Measurements from ENCODE around the gene MTERF4.

Gene MTERF4

DNA sequence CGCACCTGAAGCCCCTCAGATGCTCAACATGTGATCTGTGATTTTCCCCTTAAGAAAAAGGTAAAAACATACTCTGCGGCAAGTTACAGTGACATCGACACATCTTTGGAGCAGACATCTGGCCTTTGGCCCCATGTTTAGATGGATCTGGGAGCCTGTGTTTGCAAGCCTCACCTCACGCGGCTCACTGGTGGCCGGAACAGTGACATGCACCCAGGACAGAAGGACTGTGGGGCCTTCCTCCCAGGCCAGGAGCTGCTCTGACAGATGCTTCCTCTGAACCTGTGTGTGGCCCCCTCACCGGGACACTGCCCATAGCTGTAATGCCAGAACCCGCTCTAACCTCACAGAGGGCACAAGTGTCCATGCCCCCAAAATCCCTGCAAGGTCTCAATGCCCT, 34.1 kb upstream of the MTERF4 start:
- intact Hi-C loops (cut with DNase I): no loop called here
- DNase-seq: peak in 1 of 10 donors; percentile 69

DNA sequence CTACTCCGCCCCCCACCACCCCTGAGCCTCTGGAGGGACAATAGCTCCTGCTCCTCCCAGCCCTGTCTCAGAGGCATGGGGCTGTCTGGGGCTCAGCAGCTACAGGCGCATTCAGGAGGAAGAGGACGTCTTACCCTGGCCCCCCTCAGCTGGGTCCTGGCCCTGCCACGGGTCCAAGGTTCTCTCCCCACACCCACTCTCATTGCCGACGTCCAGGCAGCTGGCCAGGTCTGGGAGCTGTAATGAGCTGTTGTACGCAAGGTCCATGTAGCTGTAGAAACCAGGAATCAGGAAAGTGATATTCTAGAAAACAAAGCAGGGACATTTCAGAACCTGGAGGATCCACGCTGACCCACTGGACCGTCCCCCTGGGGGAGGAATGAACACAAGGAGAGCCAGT, 33.6 kb upstream of the MTERF4 start:
- peak in 2 of 10 donors; percentile 25 to 51 for DNase-seq
- intact Hi-C loops (cut with DNase I): no loop called here

DNA sequence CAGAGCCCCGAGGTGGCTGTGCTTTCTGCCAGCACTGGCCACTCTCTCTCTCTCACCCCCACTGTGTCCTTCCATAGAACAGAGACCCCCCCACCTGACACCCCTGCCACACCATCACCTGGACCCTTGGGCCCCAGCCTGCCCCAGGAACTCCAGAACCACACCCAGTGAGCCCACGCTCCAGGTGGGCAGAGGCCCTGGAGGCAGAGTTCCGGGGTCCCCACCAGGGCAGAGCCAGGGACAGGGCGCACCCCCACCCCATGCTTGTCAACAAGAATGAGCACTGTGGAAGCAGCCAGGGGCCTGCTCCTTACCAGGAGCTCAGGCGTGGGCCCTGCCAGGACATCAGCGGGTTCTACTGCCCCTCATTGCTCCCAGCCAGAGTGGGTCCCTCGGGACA, 32.6 kb upstream of the MTERF4 start:
- DNase-seq: peak in 1 of 10 donors; percentile 46
- intact Hi-C loops (cut with DNase I): no loop called here

DNA sequence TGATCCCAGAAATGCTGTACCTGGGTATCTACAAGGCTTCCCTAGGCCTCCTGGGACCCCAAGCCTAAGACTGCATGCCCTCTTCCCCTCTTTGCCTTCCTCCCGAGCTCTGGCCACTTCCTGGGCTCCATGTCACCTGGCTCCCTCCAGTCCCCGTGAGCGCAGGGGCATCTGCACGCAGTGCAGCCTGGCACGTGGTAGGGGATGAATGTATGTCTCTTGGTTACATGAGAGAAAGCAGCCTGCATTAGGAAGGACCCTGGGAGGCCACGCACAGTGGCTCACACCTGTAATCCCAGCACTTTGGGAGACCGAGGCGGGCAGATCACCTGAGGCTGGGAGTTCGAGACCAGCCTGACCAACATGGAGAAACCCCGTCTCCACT, 31.3 kb upstream of the MTERF4 start:
- peak in 2 of 10 donors; percentile 30 to 63 for DNase-seq
- intact Hi-C loops (cut with DNase I): no loop called here

DNA sequence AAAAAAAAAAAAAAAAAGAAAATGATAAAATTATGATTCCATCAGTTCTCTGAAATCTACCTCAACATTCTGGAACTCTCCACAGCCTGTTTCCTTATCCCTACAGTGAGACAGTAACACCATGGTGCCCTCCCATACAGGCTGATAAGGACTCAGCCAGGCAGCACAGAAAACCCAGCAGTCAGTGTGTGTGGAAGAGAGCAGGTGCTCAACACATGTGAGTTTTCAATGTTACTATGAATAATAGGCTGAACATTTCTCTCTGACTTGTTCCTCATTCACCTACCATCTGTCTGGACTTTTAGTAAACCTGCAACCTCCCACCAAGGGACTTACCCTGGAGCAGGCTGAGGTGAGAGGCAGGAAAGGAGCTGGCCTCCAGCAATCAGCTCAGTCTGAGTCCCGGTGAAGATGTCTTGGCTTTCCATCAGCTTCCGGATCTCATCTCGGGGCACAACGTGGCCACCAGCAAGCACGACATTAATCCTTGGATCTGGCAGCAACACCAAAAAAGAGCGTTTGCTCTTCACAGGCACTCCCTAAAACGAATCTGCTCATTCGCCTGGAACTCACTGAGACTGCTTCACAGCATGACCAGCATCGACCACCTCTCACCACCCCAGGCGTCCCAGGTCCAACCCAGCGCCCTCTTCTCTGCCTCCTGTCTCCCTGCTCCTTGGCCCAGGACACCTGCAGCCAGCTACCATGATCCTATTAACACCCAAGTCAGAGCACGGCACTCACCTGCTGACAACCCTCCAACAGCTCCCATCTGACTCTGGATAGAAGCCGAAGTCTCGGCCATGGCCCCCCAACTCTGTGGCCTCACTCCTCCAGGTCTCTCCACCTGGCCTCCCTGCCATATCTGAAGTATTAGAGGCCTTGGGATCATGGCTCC, 30.7 kb upstream of the MTERF4 start:
- intact Hi-C loops (cut with DNase I): no loop called here
- peak in 2 of 10 donors; percentile 43 to 63 for DNase-seq

- intact Hi-C loops (cut with DNase I): no loop called here
- peak in 1 of 10 donors; percentile 36 for DNase-seq
These were observed 29.4 kb upstream of the MTERF4 start for GRCh38 chr2:241131531-241131930.

DNA sequence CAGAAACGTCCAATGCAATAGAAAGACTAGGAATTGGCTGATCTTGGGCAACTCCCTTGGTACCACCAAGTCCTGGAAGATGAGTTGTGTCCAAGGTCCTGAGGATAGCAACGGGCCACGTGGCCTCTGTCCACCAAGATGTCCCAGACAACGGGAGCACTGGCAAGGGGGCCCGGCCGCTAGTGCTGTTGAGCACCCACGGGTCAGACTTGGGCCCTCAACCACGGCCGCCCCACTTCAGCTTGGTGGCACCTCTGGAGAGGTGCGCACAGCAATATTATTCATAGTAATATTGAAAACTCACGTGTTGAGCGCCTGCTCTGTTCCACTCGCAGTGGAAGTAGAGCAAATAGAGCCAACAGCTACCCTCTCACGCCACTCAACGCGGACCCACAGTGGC, 28.2 kb upstream of the MTERF4 start:
- intact Hi-C loops (cut with DNase I): no loop called here
- DNase-seq: peak in 3 of 10 donors; percentile 28 to 77 (median 68)

GRCh38 chr2:241129086-241129871, 27.2 kb upstream of the MTERF4 start:
- peak in 2 of 10 donors; percentile 35 to 59 for DNase-seq
- intact Hi-C loops (cut with DNase I): no loop called here

GRCh38 chr2:241128266-241128665, 26.2 kb upstream of the MTERF4 start:
- DNase-seq: peak in 2 of 10 donors; percentile 17 to 55
- intact Hi-C loops (cut with DNase I): no loop called here

- peak in 2 of 10 donors; percentile 44 to 71 for DNase-seq
- intact Hi-C loops (cut with DNase I): no loop called here
These were observed 24.7 kb upstream of the MTERF4 start for GRCh38 chr2:241126771-241127202.

GRCh38 chr2:241126201-241126611, 24.1 kb upstream of the MTERF4 start:
- intact Hi-C loops (cut with DNase I): no loop called here
- DNase-seq: peak in 3 of 10 donors; percentile 54 to 71 (median 68)

- DNase-seq: peak in 3 of 10 donors; percentile 39 to 85 (median 54)
- intact Hi-C loops (cut with DNase I): no loop called here
These were observed 23.5 kb upstream of the MTERF4 start for GRCh38 chr2:241125626-241126025.

DNA sequence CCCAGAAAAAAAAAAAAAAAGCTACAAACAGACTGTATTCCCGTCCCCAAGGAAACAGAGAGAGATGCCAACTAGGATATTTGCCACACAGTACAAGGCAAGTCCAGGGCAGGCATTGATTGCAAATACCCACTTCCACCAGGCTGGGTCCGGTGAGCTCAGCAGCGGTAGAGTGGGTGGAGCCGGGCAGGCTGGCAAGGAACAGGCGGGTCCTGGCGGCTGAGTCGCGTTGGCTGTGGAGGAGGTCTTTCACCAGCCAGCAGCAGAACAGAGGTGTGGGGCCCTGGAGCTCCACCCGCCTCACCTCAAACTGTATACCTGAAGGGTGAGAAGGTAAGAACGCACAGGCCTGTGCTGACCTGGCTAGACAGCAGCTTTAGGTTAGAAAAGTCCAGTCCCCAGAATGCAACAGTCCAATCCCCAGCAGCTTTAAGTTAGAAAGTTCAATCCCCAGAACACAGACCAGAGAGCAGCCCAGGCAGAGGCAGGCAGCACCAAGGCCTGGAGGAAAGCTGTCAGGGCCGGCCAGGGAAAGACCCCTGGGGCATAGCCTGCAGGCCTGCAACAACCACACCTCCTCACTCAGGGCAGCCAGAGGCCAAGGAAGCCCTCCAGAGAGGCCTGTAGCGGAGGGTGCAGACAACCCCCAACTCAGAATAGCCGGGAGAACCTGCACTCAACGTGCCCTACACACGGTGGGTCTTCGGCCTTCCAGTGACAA, 21.9 kb upstream of the MTERF4 start:
- DNase-seq: peak in 8 of 10 donors; percentile 34 to 91 (median 54)
- intact Hi-C loops (cut with DNase I): no loop called here

DNA sequence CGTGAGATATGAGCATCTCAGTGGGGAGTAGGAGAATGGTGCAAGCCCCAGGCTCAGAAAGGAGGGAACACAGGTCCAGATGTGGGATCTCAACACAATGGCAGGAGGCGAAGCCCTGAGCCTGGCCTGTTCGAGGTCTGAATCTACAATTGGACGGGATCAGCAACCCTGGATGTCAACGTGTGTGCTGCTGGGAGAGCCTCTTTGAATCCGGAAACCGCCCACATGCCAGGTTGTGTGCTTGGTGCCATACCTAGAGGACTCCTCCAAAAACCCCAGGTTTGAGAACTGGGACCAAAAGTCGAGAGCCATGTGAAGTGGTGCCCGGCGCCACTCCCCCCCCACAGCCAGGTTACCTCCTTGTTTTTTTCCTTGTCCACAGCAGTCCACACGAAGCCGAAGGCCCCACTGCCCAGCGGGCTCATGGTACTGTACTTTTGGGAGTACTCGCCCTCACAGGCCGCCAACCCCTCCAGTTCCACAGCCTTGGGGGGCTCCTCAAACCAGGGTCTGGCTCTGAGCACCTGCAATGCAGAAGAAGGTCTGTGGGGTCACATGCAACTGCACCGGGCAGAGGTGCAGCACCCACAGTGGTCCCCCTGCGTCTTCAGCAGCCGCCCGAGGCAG, 20.4 kb upstream of the MTERF4 start:
- DNase-seq: peak in 3 of 10 donors; percentile 50 to 81 (median 72)
- intact Hi-C loops (cut with DNase I): no loop called here

DNA sequence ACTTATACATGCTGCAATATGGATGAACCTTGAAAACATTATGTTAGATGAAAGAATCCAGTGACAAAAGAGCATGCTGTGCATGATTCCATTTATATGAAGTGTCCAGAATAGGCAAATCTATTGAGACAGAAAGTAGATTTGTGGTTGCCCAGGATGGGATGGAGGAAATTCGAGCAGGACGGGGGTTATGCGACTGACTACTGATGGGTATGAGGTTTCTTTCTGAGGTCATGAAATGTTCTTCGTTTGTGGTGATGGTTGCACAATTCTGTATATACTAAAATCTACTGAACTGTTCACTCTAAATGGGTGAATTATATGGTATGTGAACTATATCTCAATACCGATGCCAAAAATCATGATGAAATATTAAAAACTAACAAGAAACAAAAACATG, 18.9 kb upstream of the MTERF4 start:
- intact Hi-C loops (cut with DNase I): no loop called here
- DNase-seq: no peak

GRCh38 chr2:241120440-241120839, 18.4 kb upstream of the MTERF4 start:
- intact Hi-C loops (cut with DNase I): no loop called here
- no peak for DNase-seq

GRCh38 chr2:241118737-241119505, 16.8 kb upstream of the MTERF4 start:
- DNase-seq: peak in 2 of 10 donors; percentile 31 to 83
- intact Hi-C loops (cut with DNase I): no loop called here

DNA sequence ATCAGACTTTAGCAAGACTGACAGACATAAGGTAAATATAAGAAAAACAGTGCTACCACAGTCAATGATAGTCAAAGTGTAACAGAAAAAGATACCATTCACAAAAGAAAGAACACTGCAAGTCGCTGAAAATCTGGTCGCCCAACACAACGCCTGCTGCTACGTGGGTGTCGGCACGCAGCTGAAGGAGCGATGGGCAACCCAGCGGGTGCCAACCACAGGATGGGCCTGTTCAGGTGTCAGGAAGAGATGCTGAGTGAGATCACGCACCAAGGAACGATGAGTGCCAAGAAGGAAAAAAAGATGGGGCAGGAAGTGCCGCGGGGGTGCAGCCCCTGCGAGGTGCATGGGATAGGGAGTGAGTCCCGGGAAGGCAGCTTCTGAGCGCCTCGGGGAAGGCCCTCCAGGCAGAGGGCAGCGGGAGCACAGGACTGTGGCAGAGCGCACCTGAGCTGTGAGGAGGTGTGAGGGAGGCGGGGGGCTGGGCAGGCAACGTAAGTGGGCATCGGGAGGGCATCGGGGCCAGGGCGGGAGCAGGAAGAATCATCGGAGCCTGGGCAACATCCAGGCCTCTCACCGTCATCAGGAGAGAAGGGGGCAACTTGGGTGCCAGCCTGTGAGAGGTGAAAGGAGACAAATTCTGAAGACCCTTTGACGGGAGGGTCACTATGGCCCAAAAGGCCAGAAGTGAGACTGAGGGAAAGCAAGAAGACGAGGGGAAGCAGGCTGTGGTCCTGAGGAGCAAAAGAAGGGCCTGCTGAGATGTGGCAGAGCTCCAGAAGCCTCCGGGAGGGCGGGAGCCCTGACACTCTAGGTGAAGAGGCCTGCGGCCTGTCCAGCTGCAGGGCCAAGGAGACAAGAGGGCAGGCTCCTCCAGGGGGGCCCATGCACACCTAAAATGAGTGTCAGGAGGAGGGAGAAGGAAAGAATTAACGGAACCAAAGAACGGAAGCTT, 14.8 kb upstream of the MTERF4 start:
- intact Hi-C loops (cut with DNase I): no loop called here
- DNase-seq: peak in 3 of 10 donors; percentile 64 to 67 (median 67)

Data from posterior cingulate gyrus (tissue), 11 donors.